Camera-type eye (tissue), 1 donor: ENCODE data around the gene MYD88. TPM values are rescaled to one million over a fixed set of nuclear protein-coding genes. Genes with fewer than 3 reads are reported as not detected.

ENCODE experiments used
- total RNA-seq: library from RNA; depleted of rRNA; stranded (reverse); fragments of >200 nt; gene quantifications from one replicate; pipeline ENCODE4 v1.2.3, GENCODE V29; 2014

Gene MYD88
- total RNA-seq = 20.4 TPM

GRCh38 chr3:38138349-38139190 lies at the start of gene MYD88:
Gene MYD88, plus strand, starts transcription at chr3:38138661. Its CDS starts 40 bp downstream, at chr3:38138701.

GRCh38 chr3:38136777-38137614 lies 1.5 kb upstream of the MYD88 start, which contains the start of gene ACAA1:
Gene ACAA1, minus strand, starts transcription at chr3:38137127. Its CDS starts 92 bp downstream, at chr3:38137035.

GRCh38 chr3:38164952-38165721 lies 26.7 kb downstream of the MYD88 start, which contains the start of gene OXSR1:
Gene OXSR1, plus strand, starts transcription at chr3:38165537. Its CDS starts 340 bp downstream, at chr3:38165877.

Other genes with a start within 250 kb of the MYD88 start
- 14.9 TPM for gene VILL, start 147.9 kb upstream of the MYD88 start, total RNA-seq
- gene PLCD1, start 109.0 kb upstream of the MYD88 start, total RNA-seq = 25.6 TPM
- gene DLEC1, start 99.5 kb upstream of the MYD88 start, total RNA-seq = 0.33 TPM
- gene ACAA1, start 1.5 kb upstream of the MYD88 start, total RNA-seq = 38.9 TPM
- gene OXSR1, start 26.9 kb downstream of the MYD88 start, total RNA-seq = 48.1 TPM
- 0.27 TPM for gene SLC22A13, start 127.2 kb downstream of the MYD88 start, total RNA-seq
- 0.16 TPM for gene SLC22A14, start 143.6 kb downstream of the MYD88 start, total RNA-seq
- gene XYLB, start 208.1 kb downstream of the MYD88 start, total RNA-seq = 9.3 TPM